Measurements from ENCODE around the gene NAA60.
A peak's percentile ranks its signal among the peaks of the same experiment; 100 is the strongest.

The NAA60 gene

GRCh38 chr16:3454631-3455147 is 11.2 kb downstream of the NAA60 start:
- no peak for DNase-seq (ENCODE audit: low spot score)
- TF ChIP-seq, protein P1, sequence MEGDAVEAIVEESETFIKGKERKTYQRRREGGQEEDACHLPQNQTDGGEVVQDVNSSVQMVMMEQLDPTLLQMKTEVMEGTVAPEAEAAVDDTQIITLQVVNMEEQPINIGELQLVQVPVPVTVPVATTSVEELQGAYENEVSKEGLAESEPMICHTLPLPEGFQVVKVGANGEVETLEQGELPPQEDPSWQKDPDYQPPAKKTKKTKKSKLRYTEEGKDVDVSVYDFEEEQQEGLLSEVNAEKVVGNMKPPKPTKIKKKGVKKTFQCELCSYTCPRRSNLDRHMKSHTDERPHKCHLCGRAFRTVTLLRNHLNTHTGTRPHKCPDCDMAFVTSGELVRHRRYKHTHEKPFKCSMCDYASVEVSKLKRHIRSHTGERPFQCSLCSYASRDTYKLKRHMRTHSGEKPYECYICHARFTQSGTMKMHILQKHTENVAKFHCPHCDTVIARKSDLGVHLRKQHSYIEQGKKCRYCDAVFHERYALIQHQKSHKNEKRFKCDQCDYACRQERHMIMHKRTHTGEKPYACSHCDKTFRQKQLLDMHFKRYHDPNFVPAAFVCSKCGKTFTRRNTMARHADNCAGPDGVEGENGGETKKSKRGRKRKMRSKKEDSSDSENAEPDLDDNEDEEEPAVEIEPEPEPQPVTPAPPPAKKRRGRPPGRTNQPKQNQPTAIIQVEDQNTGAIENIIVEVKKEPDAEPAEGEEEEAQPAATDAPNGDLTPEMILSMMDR (IDR thresholded peaks at IDR 0.05; ENCODE audit: borderline replicate concordance, control extremely low read depth, extremely low read depth, insufficient read depth, missing control alignments): no peak
- in situ Hi-C loops (cut with MboI; ENCODE audit: low sequenced_read_pairs, unreplicated experiment): no loop called here

DNA sequence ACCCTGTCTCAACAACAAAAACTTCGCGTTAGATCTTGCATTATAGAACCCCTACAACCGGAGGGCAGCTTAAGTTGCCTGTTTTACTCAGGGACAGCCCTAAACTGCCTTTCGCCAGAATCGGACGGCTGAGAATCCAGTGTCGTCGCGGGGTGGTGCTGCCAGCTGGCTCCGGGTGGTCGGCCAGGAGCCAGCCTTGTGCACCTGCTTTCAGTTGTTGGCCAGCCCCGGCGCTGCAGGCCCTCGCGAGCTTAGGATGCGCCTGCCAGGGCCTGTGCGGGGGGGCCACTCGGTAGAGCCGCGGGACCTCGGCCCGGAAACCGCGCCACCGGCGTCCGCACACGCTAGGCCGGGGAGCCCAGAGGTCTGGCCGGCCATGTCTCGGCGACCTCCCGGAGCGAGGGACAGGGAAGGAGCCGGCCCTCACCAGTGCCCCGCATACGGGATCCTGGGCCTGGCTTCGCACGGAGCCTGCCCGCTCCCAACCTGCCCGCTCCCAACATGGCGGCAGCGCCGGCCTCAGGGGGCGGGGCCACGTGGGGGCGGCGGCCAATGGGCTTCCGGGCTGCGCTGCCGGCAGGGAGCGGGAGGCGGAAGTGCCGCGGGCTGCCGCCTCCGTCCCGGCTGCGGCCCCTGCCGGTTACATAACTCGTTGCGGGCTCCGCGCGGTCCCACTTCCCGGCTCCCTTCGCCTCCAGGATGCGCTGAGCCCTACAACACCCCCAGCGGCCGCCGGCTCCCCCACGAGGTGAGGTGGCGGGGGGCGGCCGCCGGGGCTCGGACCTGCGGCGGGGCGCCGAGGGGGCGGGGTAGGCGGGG is 14.2 kb downstream of the NAA60 start:
- in situ Hi-C loops (cut with MboI; ENCODE audit: low sequenced_read_pairs, unreplicated experiment): no loop called here
- peak; percentile 100 for DNase-seq (ENCODE audit: low spot score)
- TF ChIP-seq, protein P1 (IDR thresholded peaks at IDR 0.05; ENCODE audit: borderline replicate concordance, control extremely low read depth, extremely low read depth, insufficient read depth, missing control alignments): peak; percentile 54

DNA sequence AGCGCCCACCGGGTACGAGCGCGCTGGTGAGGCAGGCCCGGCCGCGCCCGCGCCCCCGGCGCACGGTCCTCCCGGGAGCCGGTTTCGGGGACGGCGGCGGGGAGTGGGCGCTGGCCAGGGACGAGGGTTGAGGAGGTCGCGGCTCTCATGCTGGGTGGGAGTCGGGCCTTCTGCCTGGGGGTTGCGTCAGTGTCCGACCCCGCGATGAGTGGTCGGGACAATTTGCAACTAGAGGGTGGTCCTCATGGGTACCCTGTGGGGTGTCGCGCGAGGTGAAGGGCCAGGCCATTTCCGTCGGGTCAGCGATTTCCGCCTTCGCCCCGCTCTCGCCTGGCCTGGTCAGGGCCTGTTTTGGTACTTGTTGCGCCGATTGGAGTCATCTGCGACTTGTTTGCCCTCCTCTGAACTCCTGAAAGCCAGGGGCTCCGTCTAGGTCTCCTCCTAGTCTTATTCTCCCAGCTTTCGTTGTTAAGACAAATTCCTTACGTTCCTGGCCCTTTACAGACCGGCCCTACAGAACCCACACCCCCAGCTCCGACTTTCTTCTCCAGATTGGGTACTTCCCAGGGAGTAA is 14.9 kb downstream of the NAA60 start:
- TF ChIP-seq, protein P1 (IDR thresholded peaks at IDR 0.05; ENCODE audit: borderline replicate concordance, control extremely low read depth, extremely low read depth, insufficient read depth, missing control alignments): no peak
- DNase-seq (ENCODE audit: low spot score): peak; percentile 58
- in situ Hi-C loops (cut with MboI; ENCODE audit: low sequenced_read_pairs, unreplicated experiment): no loop called here

GRCh38 chr16:3458852-3459361 is 15.4 kb downstream of the NAA60 start:
- in situ Hi-C loops (cut with MboI; ENCODE audit: low sequenced_read_pairs, unreplicated experiment): no loop called here
- no peak for DNase-seq (ENCODE audit: low spot score)
- TF ChIP-seq, protein P1 (IDR thresholded peaks at IDR 0.05; ENCODE audit: borderline replicate concordance, control extremely low read depth, extremely low read depth, insufficient read depth, missing control alignments): no peak

DNA sequence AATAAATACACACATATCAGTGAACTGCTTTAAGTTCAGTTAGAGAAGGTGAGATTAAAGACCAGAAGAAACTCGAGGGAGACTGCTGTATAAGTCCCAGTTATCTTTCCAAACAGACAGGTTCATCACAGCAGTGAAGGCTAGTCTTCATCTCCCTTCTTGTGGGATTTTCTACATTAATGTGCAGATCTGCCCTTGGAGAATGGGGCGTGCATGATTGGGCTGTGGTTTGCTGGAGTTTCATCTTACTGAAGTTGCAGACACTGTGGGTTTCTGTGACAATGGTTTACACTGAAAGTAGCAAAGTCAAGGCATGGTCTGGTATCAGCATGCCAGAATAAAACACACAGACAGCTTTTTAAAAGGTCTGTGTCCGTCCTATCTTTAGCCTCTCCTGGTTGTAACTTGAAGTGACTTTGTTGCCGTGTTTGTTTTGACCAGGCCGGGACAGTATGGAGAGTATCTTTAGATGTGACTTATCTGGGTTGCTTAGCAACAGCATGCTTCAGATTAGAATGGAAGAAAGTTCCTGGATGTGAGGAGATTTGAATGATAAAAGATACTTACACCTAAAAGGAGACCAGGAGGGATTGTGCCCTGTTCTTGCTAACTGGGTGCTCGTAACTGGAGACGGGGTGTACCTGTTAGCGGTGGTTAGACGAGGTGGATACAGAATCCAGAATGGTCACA is 16.1 kb downstream of the NAA60 start:
- TF ChIP-seq, protein P1 (IDR thresholded peaks at IDR 0.05; ENCODE audit: borderline replicate concordance, control extremely low read depth, extremely low read depth, insufficient read depth, missing control alignments): no peak
- no peak for DNase-seq (ENCODE audit: low spot score)
- in situ Hi-C loops (cut with MboI; ENCODE audit: low sequenced_read_pairs, unreplicated experiment): no loop called here

DNA sequence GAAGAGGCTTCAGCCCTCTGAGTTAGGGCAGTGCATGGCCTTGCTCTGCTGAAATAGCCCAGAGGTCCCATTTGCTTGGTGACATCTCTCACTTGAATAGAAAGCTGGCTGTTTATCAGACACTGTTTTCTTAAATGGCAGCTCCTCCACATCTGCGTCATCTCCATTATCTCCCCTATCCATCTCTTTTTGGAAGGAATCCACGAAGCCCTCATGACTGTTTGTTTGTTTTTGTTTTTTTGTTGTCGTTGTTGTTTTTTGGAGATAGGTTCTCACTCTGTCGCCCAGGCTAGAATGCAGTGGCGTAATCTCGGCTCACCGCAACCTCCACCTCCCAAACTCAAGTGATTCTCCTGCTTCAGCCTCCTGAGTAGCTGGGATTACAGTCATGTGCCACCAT is 16.6 kb downstream of the NAA60 start:
- DNase-seq (ENCODE audit: low spot score): no peak
- in situ Hi-C loops (cut with MboI; ENCODE audit: low sequenced_read_pairs, unreplicated experiment): no loop called here
- TF ChIP-seq, protein P1 (IDR thresholded peaks at IDR 0.05; ENCODE audit: borderline replicate concordance, control extremely low read depth, extremely low read depth, insufficient read depth, missing control alignments): no peak
